Activated T-cell treated with anti-CD3 and anti-CD28 coated beads, Interleukin-2, amount 50 U/mL, for 4 hours (primary cell): ENCODE results near the gene AMH. TPM values are rescaled to one million over a fixed set of nuclear protein-coding genes. Genes with fewer than 3 reads are reported as not detected.

Experiments
- ATAC-seq, 2 donors: fragments of 200-7000 bp; cut with Tn5 transposase; one replicate each; pipeline ENCODE4 v1.10.0; 2021
- DNase-seq: peaks from one replicate; pipeline ENCODE4 v3.0.0-alpha.2; 2020
- H3K27me3 Mint-ChIP-seq: one replicate; pipeline ENCODE4 v1.8.0; 2021; ENCODE audit warnings: low read depth, mixed read lengths
- H3K36me3 Mint-ChIP-seq: one replicate; pipeline ENCODE4 v1.8.0; 2022; ENCODE audit warnings: mixed read lengths; ENCODE audit not compliant: insufficient read depth
- H3K4me1 Mint-ChIP-seq: one replicate; pipeline ENCODE4 v1.8.0; 2021; ENCODE audit warnings: low read depth, mixed read lengths
- H3K4me3 Mint-ChIP-seq: one replicate; pipeline ENCODE4 v1.8.0; 2021; ENCODE audit warnings: mild to moderate bottlenecking, moderate library complexity, mixed read lengths
- H3K9me3 Mint-ChIP-seq: one replicate; pipeline ENCODE4 v1.8.0; 2021; ENCODE audit warnings: mixed read lengths
- total RNA-seq, 3 donors: library from RNA; stranded (reverse); gene quantifications; one replicate each; pipeline ENCODE4 v1.2.1, GENCODE V29; 2021

Gene AMH
- total RNA-seq, 3 donors from 2014 or later: 3.9 to 9.4 (median 5.8) TPM

- ATAC-seq (no peak), DNase-seq (no peak)
- H3K9me3 Mint-ChIP-seq: no peaks in the 10 kb centered on the region
- no peak overlapping the region for H3K4me3 Mint-ChIP-seq
- peaks cover 3% of the 10 kb centered on the region for H3K4me1 Mint-ChIP-seq
- H3K36me3 Mint-ChIP-seq: peaks cover 19% of the 10 kb centered on the region
- H3K27me3 Mint-ChIP-seq: no peaks in the 10 kb centered on the region
These were observed 22.2 kb upstream of the AMH start for GRCh38 chr19:2226840-2227360.

GRCh38 chr19:2227415-2228156, 21.5 kb upstream of the AMH start:
- ATAC-seq (no peak), DNase-seq (no peak)
- Mint-ChIP-seq H3K4me3 (no peak overlapping the region), H3K36me3 (peaks cover 21% of the 10 kb centered on the region), H3K4me1 (peaks cover 3% of the 10 kb centered on the region), H3K27me3 (no peaks in the 10 kb centered on the region), H3K9me3 (no peaks in the 10 kb centered on the region)

GRCh38 chr19:2228157-2229030, 20.7 kb upstream of the AMH start:
- no peak for ATAC-seq
- Mint-ChIP-seq H3K27me3 (no peaks in the 10 kb centered on the region), H3K9me3 (no peaks in the 10 kb centered on the region), H3K4me1 (peaks cover 3% of the 10 kb centered on the region), H3K36me3 (peaks cover 21% of the 10 kb centered on the region), H3K4me3 (no peak overlapping the region)
- no peak for DNase-seq

DNA sequence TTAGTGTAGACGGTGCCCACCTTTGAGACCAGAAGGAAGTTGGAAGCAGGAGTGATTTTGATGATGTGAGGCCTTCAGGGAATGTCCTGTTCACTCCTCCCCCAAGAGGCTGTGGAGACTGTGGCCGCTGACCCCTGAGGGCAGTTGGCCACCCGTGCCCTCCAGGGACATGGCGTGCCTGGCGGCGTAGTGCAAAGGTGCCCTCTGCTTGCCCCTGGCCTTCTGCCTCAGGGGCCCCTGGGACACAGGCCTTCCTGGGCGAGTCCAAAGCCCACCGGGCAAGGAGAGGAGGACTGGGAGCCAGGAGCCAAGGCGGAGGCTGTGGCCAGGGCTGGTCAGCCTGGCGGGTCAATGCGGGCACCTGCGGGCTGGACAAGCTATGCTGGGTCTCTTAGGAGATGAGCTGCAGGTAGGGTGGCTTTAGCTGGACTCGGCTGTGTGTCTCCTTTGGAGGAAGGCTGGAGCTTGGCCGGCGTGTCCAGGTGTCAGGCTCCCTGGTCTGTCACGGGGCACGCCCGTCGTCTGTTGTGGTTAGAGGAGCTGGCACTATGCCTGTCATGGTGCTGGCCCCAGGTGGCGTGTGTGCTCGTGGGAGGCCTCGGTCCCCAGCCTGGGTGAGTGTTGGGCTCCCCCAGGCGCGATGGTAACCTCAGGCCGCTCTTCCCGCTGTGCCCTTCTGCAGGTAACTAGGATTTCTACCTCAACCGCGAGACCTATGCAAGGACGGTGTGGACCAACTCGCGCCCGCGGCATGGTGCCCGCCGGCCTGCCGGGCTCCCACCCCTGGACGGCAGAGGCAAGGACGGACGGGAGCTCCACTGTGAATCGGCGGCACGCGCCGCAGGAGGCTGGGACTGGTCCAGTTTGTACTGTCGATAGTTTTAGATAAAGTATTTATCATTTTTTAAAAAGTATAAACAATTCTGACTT, 19.8 kb upstream of the AMH start:
- no peaks in the 10 kb centered on the region for H3K9me3 Mint-ChIP-seq
- H3K4me3 Mint-ChIP-seq: no peak overlapping the region
- ATAC-seq (no peak), DNase-seq (no peak)
- H3K27me3 Mint-ChIP-seq: no peaks in the 10 kb centered on the region
- H3K4me1 Mint-ChIP-seq: peaks cover 6% of the 10 kb centered on the region
- peaks cover 18% of the 10 kb centered on the region for H3K36me3 Mint-ChIP-seq

DNA sequence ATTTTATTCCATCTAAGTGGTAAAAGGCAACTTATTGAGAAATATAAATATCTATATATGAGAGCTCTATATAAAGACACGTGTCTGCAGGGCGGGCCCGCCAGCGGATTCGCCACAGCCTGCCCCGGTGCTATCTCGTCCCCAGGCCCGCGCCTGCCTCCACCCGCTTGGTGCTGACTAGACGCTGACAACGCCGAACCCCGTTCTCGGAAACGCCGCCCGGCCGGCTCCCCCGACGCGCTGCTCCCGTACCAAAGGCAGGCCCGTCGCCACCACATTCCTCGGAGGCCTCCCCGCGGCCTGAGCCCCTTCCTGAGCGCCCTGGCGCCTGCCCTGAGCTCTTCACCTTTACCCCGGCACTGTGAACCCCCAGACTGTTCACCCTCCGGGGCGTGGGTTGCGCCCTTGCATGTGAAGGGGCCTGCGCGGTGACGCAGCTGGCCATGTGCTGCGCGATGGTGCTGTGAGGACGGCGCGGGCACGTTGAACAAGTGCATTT, 19.0 kb upstream of the AMH start:
- H3K36me3 Mint-ChIP-seq: peaks cover 18% of the 10 kb centered on the region
- H3K27me3 Mint-ChIP-seq: no peaks in the 10 kb centered on the region
- DNase-seq: no peak
- ATAC-seq: no peak
- H3K4me3 Mint-ChIP-seq: no peak overlapping the region
- peaks cover 9% of the 10 kb centered on the region for H3K4me1 Mint-ChIP-seq
- no peaks in the 10 kb centered on the region for H3K9me3 Mint-ChIP-seq

- peaks cover 11% of the 10 kb centered on the region for H3K4me1 Mint-ChIP-seq
- H3K36me3 Mint-ChIP-seq: peaks cover 16% of the 10 kb centered on the region
These were observed 18.2 kb upstream of the AMH start for GRCh38 chr19:2230807-2231533.

GRCh38 chr19:2231621-2232221, 17.4 kb upstream of the AMH start:
- H3K4me1 Mint-ChIP-seq: peaks cover 14% of the 10 kb centered on the region
- DNase-seq (no peak), ATAC-seq (no peak)
- peaks cover 18% of the 10 kb centered on the region for H3K36me3 Mint-ChIP-seq
- no peak overlapping the region for H3K4me3 Mint-ChIP-seq
- H3K27me3 Mint-ChIP-seq: no peaks in the 10 kb centered on the region
- no peaks in the 10 kb centered on the region for H3K9me3 Mint-ChIP-seq

More at GRCh38 chr19:2230807-2231533, 18.2 kb upstream of the AMH start:
- ATAC-seq (no peak), DNase-seq (no peak)
- Mint-ChIP-seq H3K27me3 (no peaks in the 10 kb centered on the region), H3K9me3 (no peaks in the 10 kb centered on the region), H3K4me3 (no peak overlapping the region)

DNA sequence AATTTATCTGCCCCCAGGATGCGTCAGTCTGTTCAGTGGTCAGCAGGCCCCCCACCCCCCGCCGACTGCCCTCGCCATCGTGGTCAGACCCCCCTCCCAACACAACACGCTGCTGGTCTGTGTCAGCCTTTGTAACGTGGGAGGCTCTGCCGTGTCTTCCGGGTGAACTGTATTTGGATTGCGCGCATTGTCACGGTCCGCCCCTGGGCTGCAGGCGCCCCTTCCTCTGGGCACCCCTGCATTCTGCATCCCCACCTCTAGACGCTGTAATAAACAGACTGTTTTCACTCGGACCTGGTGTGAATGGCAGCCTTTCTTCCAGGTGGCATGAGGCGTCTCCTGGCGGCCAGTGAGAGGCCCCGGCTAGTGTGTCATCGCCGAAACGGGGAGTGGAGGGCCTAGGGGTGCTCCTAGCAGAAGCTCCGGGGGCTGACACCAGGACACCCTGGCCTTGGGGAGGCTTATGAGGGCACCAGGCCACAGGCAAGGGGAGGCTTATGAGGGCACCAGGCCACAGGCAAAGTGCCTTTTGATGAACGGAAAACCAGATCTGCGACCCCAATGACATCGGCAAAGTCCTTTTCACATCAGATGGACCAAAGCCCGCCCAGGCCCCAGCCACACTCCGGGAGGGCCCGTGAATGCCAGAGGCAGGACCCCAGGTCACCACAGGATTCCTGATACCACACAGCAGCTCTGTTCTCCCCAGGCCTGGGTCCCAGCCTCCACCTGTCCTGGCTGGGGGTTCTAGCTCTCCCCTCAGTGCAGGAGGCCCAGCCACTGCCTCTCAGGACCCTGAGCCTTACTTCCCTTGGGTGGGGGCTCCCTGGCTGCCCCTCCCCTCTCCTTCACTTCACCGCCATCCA, 16.6 kb upstream of the AMH start:
- no peak for ATAC-seq
- H3K4me1 Mint-ChIP-seq: peaks cover 14% of the 10 kb centered on the region
- H3K9me3 Mint-ChIP-seq: no peaks in the 10 kb centered on the region
- H3K4me3 Mint-ChIP-seq: peak overlapping the region; percentile 11
- H3K27me3 Mint-ChIP-seq: no peaks in the 10 kb centered on the region
- no peak for DNase-seq
- peaks cover 21% of the 10 kb centered on the region for H3K36me3 Mint-ChIP-seq

- Mint-ChIP-seq H3K27me3 (no peaks in the 10 kb centered on the region), H3K9me3 (no peaks in the 10 kb centered on the region), H3K4me1 (peaks cover 27% of the 10 kb centered on the region), H3K4me3 (peak overlapping the region; percentile 97), H3K36me3 (peaks cover 27% of the 10 kb centered on the region)
- no peak for DNase-seq
- ATAC-seq: no peak
These were observed 15.4 kb upstream of the AMH start for GRCh38 chr19:2233601-2234280.

DNA sequence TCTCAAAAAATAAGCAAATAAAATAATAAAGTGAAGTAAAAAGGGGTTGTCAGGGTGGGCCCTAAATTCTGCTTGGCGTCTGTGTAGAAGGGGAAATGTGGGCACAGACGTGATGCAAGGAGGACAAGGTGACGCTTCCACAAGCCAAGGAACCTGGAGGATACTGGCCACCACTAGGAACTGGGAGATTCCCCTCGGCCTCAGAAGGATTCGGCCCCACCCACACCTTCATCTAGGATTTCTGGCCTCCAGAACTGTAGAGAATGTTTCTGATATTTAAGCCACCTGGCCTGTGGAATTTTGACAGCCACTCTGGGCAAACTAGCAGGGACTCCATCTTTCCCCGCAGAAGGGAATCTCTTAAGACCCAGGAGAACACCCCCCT, 14.1 kb upstream of the AMH start:
- no peaks in the 10 kb centered on the region for H3K27me3 Mint-ChIP-seq
- peaks cover 38% of the 10 kb centered on the region for H3K4me1 Mint-ChIP-seq
- peaks cover 25% of the 10 kb centered on the region for H3K36me3 Mint-ChIP-seq
- H3K9me3 Mint-ChIP-seq: no peaks in the 10 kb centered on the region
- H3K4me3 Mint-ChIP-seq: peak overlapping the region; percentile 97
- DNase-seq (no peak), ATAC-seq (no peak)

DNA sequence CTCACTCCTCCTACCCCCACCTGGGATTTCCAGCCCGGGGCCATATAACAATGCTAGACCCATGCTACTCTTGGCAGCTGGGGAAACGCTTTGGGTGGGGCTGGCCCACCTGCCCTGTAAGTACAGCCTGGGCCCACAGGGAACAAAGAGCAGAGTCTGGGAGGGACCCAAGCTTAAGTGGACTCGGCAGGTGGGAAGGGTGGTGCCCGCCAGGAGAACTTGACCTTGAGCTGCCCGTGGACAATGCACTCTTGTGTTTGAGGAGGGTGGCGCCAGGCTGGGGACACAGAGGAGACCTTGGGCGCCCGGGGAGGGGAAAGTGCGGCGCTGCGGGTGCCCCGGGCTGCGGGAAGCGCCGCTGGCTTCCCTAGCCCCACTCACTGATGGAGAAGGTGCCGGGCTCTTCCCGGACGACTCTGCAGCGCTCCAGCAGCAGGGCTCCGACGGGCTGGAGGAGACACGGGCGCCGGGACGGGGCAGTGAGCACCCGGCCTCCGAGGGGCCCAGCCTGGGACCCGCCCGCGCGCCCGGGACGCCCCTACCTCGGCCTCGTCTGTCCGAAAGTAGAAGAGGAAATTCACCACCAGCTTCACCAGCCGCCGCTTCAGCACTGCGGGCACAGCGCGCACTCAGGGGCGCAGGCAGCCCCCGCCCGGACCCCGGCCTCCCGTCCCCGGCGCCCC, 13.6 kb upstream of the AMH start:
- H3K4me3 Mint-ChIP-seq: peak overlapping the region; percentile 97
- DNase-seq (no peak), ATAC-seq (peak; percentile 7 to 12)
- H3K36me3 Mint-ChIP-seq: peaks cover 21% of the 10 kb centered on the region
- peaks cover 42% of the 10 kb centered on the region for H3K4me1 Mint-ChIP-seq
- H3K9me3 Mint-ChIP-seq: no peaks in the 10 kb centered on the region
- no peaks in the 10 kb centered on the region for H3K27me3 Mint-ChIP-seq

DNA sequence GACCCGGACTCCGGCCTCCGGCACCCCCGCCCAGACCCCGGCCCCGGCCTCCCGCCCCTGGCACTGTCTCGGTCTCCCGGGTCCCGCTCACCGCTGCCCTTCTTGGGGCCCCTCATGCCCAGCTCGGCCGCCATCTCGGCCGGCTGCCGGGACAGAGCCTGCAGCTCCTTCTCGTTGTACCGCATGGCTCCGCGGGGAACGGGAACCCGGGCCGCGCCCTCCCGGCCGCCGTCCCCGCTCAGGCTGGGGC, 13.1 kb upstream of the AMH start:
- H3K27me3 Mint-ChIP-seq: no peaks in the 10 kb centered on the region
- no peak for DNase-seq
- ATAC-seq: no peak
- H3K9me3 Mint-ChIP-seq: no peaks in the 10 kb centered on the region
- H3K36me3 Mint-ChIP-seq: peaks cover 25% of the 10 kb centered on the region
- peak overlapping the region; percentile 97 for H3K4me3 Mint-ChIP-seq
- H3K4me1 Mint-ChIP-seq: peaks cover 47% of the 10 kb centered on the region
